ENCODE measurements around the gene E2F6. TPM values are rescaled to one million over a fixed set of nuclear protein-coding genes. Genes with fewer than 3 reads are reported as not detected.

E2F6 gene
- total and polyA plus RNA-seq, 2 of the 4 experiments (the other 2 are of a cell fraction), result 8.2 to 10.9 TPM

GRCh38 chr2:11483806-11484617 lies 18.1 kb upstream of the E2F6 start:
- no TSS peak for BruUV-seq (replicated peaks)
- no peak overlapping the region for H2BK15ac ChIP-seq (ENCODE audit: low read depth, low read length)
- in situ Hi-C loops (cut with MboI; ENCODE audit: low sequenced_read_pairs), result no loop called here
- H3K27me3 ChIP-seq (ENCODE audit: control insufficient read depth, insufficient read depth, low read length), result peaks cover 67% of the 10 kb centered on the region
- no peaks in the 10 kb centered on the region for H3K36me3 ChIP-seq (ENCODE audit: control insufficient read depth, insufficient read depth, low read length)
- no peak overlapping the region for H3K56ac ChIP-seq (ENCODE audit: extremely low read depth, insufficient read depth, low read length)
- intact Hi-C loops (cut with micrococcal nuclease), result no loop called here
- no peaks in the 10 kb centered on the region for H3K9me1 ChIP-seq (ENCODE audit: insufficient read depth, low read length)
- DNase-seq, result no peak
- WGBS, 2 experiments (ENCODE audit: extremely low coverage in 2 of 2, insufficient read length in 1 of 2), result 68% methylated on average over 2 of the region's 7 CpGs; no CpG with 5 or more reads in 1 of the 2 experiments
- no peak overlapping the region for H2AK5ac ChIP-seq (ENCODE audit: low read depth, low read length)
- ATAC-seq (ENCODE audit: low read depth), result no peak
- peaks cover 3% of the 10 kb centered on the region; the same call in 1 of the 2 replicates for H3K4me1 ChIP-seq (ENCODE audit: control insufficient read depth, insufficient read depth, low read length)
- H2AFZ ChIP-seq (replicated peaks; ENCODE audit: low read length, poor library complexity), result no peak overlapping the region
- H3K27ac ChIP-seq (ENCODE audit: insufficient read depth, low read length), result no peak overlapping the region
- CTCF ChIA-PET, result interaction anchor here (0.6 to 1.0 kb wide), 3 partner anchors 32 to 352 kb away, joined by 3 to 4 read pairs (median 3); a partner anchor contains a TSS
- no peak overlapping the region for H3K23ac ChIP-seq (ENCODE audit: low read depth, low read length)
- H4K8ac ChIP-seq (ENCODE audit: low read depth in 2 of 2, low read length in 2 of 2), result no peak overlapping the region
- no peak overlapping the region for H3K18ac ChIP-seq (ENCODE audit: low read depth, low read length)
- POLR2A ChIA-PET (ENCODE audit: unreplicated experiment), result no interaction called here
- no peaks in the 10 kb centered on the region for H3K79me1 ChIP-seq (ENCODE audit: low read depth in 1 of 2, low read length in 2 of 2)
- no peak overlapping the region for H3K9ac ChIP-seq (ENCODE audit: low read depth, low read length)
- H4K5ac ChIP-seq (ENCODE audit: low read depth, low read length), result no peak overlapping the region
- H2AK9ac ChIP-seq (replicated peaks; ENCODE audit: low read depth, low read length, poor library complexity), result no peak overlapping the region
- no peaks in the 10 kb centered on the region for H4K20me1 ChIP-seq (ENCODE audit: insufficient read depth, low read length)
- H3K14ac ChIP-seq (replicated peaks; ENCODE audit: low read depth, low read length), result no peak overlapping the region
- H3K9me3 ChIP-seq (ENCODE audit: control insufficient read depth, insufficient read depth, low read length), result no peaks in the 10 kb centered on the region
- H2BK20ac ChIP-seq (ENCODE audit: low read depth, low read length), result no peak overlapping the region
- no peak overlapping the region for H2BK5ac ChIP-seq (ENCODE audit: low read depth, low read length, poor library complexity, severe bottlenecking)
- TF ChIP-seq FOS (IDR thresholded peaks at IDR 0.05; ENCODE audit: low read depth, low read length) (no peak), RCOR1 (IDR thresholded peaks at IDR 0.05; ENCODE audit: insufficient replicate concordance, low read length) (no peak), MAFK (IDR thresholded peaks at IDR 0.05; ENCODE audit: low read depth, low read length) (no peak), ELK1 (IDR thresholded peaks at IDR 0.05; ENCODE audit: borderline replicate concordance, low read depth, low read length) (no peak)
- no peak overlapping the region for H2BK120ac ChIP-seq (ENCODE audit: low read depth, low read length)
- no peak overlapping the region for H3K4me2 ChIP-seq (ENCODE audit: low read depth, low read length)
- no peak overlapping the region for H3K4ac ChIP-seq (ENCODE audit: low read depth, low read length)
- no peak overlapping the region for H4K91ac ChIP-seq (ENCODE audit: insufficient read depth, low read depth, low read length)
- H3K4me3 ChIP-seq (ENCODE audit: insufficient read depth, low read depth, low read length), result no peak overlapping the region
- dilution Hi-C loops (cut with HindIII; ENCODE audit: low sequenced_read_pairs, unreplicated experiment), result no loop called here
